Activated effector memory CD4-positive, alpha-beta T cell treated with Interleukin-2 at 50 U/mL for 16 hours (primary cell): ENCODE measurements around the gene SYNE1.
"Not testable (repeated sequence)": the region's sequence is repeated elsewhere in the genome, so short reads cannot be mapped to it uniquely, and the experiment has no call there.

Experiments used
- DNase-seq: peaks from one replicate; pipeline ENCODE4 v3.0.0-alpha.2; 2020

The SYNE1 gene

DNA sequence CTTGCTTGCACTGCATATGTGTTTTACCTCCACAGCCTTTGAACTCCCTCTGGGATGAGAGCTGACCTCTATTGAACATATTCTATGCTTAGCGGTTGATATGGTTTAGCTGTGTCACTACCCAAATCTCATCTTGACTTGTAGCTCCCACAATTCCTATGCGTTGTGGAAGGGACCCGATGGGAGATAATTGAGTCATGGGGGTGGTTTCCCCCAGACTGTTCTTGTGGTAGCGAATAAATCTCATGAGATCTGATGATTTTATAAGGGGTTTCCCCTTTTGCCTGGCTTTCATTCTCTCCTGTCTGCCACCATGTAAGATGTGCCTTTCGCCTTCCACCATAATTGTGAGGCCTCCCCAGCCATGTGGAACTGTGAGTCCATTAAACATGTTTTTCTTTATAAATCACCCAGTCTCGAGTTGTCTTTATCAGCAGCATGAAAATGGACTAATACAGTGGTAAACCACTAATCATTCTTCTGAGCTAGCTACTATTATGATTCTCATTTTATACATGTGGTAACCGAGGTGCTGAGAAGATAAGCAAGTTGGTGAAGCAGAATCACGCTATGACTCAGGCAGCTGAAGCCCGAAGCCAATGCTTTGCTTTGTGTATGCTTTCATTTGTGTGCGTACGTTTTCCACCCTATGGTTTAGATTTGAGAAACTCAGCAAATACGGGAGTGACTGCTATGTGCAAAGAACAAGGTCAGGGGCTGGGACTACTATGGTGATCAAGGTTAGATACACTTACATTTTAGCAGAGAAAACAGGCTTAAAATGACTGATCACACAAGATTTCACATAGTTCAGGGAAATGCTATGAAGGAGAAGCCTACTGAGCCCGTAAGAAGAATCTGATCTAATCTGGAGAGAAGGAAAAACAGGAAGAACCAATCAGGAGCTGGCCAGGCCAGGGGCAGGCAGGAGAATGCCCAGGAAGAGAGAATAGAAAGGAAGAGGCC lies 466.2 kb downstream of the SYNE1 start:
- DNase-seq = peak; percentile 53

DNA sequence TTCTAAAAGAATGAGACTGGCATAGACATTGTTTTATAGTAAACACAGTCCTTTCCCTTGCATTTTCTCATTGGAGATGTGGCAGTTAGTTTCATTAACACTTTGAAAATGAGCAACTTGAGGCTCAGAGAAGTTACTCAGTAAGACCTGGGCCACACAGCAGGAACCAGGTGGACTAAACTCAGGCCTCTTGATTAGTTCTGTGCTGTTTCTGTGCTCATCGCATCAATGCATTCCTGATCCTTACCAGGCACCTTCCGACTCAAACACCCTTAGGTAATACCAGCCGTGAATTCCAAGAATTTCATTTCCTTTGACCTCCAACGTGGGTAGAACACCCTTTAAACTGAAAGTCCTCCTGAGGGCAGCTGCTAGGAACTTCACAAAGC lies 466.9 kb downstream of the SYNE1 start:
- DNase-seq = no peak

DNA sequence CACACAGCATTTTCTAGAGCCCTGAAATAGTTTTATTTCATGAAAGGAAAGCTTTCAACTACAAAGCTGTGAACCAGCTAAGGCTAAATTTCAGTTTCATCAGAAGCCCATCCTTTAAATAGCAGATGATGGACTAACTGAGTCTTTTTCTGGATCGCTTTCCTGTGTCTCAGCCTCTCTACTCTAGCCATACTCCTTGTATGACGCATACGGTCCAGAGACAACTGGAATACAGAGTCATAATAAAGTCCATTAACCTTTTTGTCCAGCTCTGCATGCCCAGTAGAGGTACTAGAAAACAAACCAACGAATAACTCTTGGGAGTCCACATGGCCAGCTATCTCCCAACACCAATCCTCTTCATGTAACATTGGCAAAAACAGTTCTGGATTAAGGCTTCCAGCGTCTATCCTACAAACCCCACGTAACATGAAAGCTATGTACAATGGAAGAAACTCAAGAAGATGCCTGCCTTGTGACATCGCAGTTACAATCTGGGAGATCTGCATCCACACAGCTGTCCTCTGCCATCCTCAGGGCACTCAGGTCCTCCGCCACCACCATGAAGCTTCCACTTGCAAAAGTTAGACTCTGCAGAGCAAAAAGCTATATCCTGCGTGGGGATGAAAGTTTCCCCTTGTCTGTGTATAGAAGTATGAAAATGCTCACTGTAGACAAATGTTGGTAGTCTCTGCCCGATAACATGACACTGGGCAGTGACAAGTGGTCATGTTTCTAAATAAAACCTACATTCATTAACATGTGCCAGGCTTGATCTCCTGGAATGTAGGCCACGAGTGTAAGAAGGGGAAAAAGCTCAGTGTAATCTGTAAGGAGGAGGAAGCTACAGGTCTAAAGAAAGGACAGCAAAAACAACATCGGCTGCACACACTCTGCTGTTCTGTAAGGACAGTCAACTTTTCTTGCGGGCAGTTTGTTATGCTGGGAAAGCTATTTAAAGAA lies 469.2 kb downstream of the SYNE1 start:
- DNase-seq = no peak

DNA sequence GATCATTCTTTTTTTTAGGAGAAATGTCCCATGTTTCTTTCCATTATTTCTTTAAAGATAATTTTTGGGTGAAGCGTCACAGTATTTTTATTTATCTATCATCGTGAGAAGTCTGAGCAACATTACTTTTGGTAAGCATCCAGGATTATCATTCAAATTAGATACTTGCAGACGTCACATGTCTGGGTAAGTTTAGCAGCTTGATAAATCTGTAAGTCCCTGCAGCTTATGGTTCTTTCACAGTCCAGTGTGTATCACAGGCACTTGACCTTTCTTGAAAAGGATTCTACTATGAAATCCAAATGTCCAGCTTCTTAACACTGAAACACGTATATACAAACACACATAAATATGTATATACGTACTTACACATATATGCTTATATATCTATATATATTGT lies 470.3 kb downstream of the SYNE1 start:
- DNase-seq = no peak

DNA sequence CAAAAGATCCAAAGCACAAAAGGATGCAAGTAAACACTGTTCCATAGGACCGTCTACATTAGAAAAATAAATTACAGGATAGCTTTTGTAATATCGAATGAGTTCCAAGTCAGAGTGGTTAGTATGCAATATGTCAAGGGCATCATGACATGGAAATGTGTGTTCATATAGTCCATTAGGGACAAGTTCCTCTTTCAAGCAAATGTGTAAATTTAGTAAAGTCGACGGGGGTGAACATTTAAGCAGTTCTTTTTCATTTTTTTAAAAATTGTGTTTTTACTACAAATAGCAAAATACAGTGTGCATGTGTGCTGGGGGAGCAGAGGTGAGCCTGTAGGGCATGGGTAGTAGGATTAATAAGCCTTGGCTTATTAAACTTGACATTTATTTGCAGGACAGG lies 470.7 kb downstream of the SYNE1 start:
- DNase-seq = no peak

DNA sequence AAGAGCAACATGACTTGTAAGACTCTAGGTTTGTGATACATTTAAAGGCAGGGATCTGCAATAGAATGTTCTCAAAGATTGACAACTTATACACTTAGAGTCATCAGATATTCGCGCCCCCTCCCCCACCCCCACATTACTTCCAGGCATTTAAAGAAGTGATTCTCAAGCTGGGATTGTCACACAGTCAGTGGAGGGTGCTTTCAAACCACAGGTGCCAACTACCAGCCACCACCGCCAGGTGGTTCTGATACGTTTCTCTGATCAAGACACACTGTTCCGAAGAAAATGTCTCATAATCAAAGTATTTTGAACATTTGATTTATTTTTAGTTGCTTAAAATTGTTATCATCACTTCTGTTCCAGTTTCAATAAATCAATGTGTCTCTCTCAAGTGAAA lies 472.2 kb downstream of the SYNE1 start:
- no peak for DNase-seq

DNA sequence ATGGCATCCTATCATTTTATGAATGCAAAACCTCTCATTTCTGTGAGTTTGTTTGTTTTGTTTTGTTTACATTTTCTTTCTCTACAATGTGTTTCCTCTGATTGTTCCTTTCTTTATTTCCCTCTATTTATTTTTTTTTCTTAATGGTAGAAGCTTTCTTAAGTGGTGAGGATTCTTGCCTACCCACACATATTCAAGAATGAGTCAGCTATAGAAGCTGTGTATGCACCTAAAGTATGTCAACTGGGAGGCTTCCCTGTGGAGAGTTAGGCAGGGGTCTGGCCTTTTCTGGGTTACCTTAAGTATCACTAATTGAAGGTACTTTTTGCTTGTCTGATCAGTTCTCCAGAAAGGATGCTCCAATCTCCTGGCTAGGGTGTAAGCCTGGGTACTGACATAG lies 475.7 kb downstream of the SYNE1 start:
- no peak for DNase-seq

DNA sequence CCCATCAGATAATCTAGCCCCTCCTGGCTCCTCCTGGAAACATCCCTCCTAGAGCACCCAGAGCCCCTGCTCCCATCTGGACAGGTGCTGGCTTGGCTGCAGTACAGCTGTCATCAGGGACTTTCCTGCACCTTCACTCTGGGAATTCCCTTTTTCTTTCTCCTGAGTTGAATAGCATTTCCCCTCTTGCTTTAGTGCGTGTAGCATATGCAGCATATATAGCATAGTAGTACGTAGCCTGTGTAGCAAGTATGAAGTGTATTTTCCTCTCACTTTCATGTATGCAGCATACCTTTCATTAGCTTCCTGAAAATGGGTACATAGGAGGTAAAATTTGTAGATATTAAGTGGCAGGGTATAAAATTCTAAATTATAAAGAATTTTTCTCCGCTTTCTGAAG lies 476.8 kb downstream of the SYNE1 start:
- DNase-seq = no peak

DNA sequence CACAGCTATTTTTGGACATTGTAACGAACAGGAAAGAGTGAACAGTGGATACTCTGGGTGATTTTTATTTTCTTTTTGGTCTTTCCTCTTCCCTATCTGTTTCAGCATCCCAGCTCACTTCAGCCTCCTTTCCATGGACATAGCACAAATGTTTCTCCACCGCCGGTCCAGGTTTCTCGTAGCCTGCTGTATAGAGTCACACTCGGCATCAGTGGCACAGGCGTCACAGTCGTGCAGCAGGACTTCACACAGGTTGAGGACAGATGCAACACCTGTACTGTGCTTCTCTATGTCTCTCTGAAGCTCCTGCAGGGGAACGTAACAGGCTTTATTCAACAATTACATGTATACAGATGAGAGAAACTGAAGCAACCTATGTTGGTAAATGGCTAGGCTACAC lies 481.4 kb downstream of the SYNE1 start:
- DNase-seq = no peak

DNA sequence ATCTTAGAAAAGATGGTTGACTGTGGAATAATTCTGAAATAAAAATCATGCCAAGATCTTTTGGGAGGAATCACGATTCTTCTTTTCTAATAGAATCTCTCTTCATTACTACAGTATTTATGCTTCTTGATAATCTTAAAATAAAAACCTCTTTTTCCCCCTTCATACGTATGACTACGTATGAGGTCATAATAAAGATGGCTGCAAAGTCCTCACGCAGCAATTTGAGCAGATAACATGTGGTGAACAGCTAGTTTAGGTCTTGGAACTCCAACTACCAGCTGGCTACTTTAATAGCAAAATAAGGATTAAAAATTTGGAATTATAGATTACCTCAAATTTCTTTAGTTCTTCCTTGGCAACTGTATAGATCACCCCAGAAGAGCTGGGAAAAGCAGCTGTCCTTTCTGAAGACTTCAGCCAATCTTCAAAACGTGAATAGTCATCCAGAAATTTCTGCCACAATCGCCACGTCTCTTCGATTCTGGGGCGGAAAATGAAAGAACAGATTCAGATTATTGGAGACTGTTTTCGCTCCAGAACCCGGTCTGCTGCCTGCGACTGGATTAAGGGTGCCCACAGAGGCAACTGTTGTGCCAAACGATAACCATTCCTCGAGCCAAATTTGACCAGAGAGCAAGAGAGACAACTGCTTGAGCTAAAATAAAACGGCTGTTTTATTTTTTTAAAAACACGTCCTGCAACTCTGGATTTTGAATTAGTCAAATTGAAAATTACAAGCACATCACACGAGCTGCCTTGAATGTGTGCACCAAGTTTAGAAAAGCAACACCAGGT lies 482.4 kb downstream of the SYNE1 start:
- DNase-seq = no peak

DNA sequence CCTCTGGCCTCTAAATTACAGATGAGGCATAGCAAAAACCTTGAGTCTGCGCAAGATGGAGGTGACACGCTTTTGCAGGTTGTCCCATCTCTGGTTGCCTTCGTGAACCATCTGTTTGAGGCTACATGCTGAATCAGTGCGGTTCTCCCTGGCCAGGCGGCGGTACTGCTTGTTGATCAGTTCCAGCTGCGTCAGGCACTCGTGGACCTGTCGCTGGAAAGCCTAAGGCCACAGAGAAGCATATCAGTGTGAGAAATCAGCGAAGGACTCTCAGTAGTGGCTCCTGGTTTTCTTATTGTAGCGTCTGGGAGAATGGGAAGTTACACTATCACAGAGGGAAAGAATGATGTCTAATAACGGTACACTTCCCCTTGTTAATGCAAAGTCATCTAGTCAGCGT lies 485.2 kb downstream of the SYNE1 start:
- no peak for DNase-seq

DNA sequence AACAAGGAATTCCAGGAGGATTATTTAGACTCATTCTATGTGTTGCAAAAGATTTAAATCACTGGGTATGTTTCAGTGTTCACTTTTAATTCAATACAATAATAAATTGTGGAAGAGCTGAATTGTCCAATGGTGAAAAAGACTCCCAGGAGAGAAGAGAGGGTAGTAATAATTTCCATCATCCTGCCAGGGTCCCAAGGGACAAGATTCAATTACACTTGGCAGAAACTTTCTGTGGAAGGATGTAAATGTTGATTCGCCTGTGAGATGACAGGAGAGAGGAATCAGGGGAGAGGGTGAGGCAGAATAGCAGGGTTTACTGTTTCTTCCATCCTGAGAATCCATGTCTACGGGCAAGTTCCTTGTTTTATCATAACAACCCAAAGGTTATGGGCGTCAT lies 487.0 kb downstream of the SYNE1 start:
- DNase-seq = no peak

DNA sequence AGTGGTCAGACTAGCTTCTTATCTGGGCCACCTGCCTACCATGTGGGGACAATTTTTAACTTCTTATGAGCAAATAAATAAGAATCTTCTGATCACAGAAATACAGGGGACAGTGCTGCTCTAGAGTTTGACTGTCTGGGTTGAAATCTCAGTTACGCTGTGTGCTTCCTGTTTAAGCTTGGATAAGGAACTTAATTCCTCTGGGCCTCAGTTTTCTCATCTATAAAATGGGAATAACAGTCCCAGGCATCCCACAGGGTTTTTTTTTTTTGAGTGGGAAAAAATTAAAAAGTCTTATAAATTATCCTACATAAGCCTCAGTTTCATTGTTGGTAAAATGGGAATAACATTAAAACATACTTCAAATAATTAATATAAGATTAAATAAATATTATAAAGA lies 488.8 kb downstream of the SYNE1 start:
- no peak for DNase-seq

DNA sequence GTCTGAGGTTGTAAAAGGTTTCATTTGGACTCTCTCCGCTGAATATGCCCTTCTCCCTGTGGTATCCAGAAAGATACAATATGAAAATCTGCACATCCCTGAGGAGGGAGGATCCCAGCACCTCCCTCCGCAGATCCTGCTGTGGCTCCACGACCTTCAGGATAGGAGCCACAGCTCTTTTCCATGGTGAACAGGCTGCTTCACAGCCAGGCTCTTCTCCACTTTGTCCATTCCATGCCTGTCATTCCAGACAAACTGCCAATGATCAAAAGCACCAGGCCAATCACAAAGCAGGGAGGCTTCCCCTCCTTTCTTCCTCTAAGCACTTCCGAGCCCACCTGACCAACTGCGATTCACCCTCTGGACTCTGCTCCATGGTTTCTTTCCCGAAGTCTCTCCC lies 489.9 kb downstream of the SYNE1 start:
- DNase-seq = no peak

DNA sequence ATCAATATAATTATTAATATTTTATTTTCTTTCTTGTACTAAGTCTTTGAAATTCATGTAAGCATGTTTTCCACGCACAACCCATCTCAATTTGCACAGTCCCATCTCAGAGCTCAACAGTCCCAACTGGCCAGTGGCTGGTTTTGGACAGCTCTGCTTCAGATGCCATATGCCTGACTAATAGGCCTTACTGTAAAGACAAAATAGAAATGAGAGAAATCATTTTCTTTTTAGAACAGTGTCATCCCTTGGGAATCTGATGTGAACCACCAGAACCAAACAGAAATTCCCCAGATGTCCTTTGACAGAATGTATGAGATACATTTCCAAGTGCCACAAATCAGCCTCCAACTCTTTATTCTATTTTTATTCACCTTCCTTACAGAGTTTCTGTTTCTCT lies 490.8 kb downstream of the SYNE1 start:
- no peak for DNase-seq

DNA sequence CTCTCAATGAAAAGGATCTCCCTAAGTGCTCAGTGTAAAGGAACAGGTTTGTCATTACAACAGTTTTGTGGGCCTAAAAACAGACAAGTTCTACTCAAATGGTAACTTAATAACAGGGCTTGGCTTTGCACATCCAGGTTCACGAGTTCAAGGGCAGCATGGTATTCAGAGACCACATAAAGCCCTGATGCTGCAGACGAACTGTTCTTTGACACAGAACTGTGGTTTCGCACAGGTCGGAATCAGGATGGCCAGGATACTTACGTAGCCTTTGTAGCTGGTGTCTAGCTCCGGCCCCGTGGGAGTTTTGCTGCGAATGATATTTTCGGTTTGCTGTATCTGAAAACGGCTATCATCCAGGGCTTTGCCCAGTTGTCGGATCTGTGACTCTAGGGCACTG lies 493.8 kb downstream of the SYNE1 start:
- DNase-seq = no peak

DNA sequence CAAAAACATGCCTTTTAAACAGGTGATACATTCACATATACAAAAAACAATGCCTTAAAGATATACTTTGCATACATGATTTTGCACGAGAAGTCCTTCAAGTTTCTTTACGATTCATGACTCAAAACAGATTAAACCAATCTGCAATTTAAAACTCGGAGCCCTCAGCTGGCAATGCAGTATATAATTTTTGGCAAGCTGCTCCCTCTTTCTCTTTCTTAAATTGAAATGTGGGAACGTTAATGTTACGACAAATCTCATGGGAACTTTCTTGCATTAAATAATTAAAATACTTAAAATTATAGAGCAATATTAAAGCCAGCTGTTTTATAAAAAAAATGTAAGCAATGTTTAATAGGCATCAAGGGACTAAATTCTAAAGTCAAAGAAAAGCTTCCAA lies 495.1 kb downstream of the SYNE1 start:
- no peak for DNase-seq

DNA sequence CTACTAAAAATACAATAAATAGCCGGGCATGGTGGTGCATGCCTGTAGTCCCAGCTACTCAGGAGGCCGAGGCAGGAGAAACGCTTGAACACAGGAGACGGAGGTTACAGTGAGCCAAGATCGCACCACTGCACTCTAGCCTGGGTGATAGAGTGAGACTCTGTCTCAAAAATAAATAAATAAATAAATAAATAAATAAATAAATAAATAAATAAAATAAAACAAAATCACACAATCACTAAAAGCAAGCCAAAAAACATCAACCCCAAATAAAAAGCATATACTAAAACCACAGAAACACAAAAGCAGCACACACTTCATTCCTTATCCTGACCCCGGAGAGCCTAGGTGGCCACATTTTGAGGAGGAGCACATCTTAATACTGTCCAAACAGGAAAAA lies 498.8 kb downstream of the SYNE1 start:
- DNase-seq = not testable (repeated sequence)

DNA sequence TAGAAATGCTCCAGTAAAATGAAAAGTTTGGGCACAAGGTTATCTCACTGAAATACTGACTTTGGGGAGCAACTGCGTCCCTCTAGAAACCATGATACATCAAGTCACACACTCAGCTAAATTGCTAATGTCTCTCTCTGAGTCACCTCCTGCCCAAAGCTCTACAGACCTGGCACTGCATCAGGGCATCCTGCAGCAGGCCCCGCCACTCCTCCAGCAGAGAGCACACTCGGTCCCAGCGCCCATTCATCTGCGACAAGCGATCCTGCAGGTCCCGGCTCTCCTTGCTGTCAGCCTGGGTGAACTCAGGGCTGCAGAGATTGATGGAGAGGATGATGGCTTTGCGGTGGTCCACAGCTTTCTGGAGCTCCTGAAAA lies 500.7 kb downstream of the SYNE1 start:
- no peak for DNase-seq

DNA sequence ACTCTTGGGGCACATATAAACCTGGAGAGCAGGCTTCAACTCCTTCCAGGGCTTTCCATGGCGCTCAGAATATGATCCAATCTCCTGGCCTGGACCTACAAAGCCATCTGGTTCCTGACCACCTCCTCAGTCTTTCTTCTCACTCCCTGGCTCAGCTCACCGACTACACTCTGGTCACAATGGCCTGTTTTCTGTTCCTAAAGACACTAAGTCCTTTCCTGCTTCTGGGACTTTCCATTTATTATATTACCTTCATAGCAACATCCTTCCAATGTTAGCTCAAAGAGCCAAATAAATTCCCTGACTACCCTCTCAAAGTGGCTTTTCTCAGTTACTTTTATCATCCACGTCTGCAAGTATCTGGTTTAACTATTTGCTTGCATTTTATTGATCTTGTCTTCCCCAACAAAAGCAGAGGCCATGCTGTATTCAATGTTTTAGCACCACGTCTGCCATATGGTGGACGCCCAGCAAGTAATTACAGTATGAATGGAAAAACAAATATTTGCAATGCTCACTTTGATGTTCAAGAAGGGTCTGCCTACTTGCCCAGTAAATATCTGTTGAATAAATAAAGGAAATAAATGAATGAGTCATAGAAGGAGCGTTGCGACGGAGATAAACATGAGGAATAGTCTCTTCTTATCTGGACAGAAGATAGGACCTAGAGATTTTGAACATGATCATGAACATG lies 501.3 kb downstream of the SYNE1 start:
- no peak for DNase-seq

DNA sequence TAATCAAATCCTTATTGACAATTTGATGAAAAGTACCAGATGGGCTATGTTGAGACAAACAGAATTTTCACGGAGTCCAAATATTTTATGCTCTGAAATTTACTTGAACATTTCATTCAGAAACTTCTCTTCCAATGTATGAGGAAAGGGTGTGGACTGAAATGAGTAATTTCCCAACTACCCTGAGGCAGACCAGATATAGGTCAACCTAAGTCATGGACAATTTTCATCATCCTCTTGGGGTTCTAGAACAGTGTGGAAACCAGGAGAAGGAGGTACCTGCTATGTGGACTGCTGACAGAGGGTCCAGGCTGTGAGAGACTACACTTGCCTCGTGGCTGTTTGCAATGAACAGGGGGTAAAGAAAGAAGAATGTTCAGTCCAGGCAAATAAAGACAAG lies 506.7 kb downstream of the SYNE1 start:
- DNase-seq = no peak

DNA sequence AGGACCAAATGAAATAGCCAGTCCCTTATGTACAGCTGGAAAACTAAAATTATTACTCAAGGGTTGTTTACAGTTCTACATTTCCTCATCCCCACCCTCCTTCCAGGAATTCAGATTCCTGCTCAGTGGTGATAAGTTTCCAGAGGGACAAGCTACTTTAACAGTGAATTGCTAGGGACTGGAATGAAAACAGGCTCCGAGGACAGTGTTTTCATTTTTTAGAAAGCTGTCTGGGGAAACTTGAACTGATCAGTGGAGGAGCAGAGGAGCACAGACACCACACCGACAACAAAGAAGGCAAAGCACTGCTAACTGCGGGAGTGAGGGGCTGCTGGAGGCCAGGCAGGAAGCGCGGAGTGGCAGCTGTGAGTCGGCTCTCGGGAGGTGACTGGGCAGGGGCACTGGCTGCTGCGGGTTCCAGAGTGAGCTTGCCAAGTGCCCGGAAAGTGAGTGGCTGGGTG lies 507.4 kb downstream of the SYNE1 start:
- no peak for DNase-seq
